ENCODE results near the gene SAC3D1.
"Not testable (repeated sequence)": the region's sequence is repeated elsewhere in the genome, so short reads cannot be mapped to it uniquely, and the experiment has no call there.

Gene SAC3D1

GRCh38 chr11:65040847-65041622 is at the start of gene SAC3D1:
SAC3D1 (plus strand) TSS chr11:65041210; CDS start chr11:65041293, 83 bp downstream.
- peak; percentile 51 to 73 for DNase-seq (ENCODE audit: low read depth in 2 of 2, low spot score in 1 of 2)

GRCh38 chr11:64994318-64994717 is 46.7 kb upstream of the SAC3D1 start:
- no peak for DNase-seq (ENCODE audit: low read depth in 2 of 2, low spot score in 1 of 2)

GRCh38 chr11:64996327-64996709 is 44.7 kb upstream of the SAC3D1 start:
- DNase-seq (ENCODE audit: low read depth in 2 of 2, low spot score in 1 of 2), result no peak

GRCh38 chr11:64996710-64997380 is 44.2 kb upstream of the SAC3D1 start, which contains the start of gene BATF2:
BATF2 (minus strand) TSS chr11:64996971; CDS start chr11:64996914, 57 bp downstream.
- no peak for DNase-seq (ENCODE audit: low read depth in 2 of 2, low spot score in 1 of 2)

- no peak for DNase-seq (ENCODE audit: low read depth in 2 of 2, low spot score in 1 of 2)
Measured at GRCh38 chr11:64998141-64998540, 42.9 kb upstream of the SAC3D1 start.

- no peak for DNase-seq (ENCODE audit: low read depth in 2 of 2, low spot score in 1 of 2)
Measured at GRCh38 chr11:64998690-64999431, 42.1 kb upstream of the SAC3D1 start.

- DNase-seq (ENCODE audit: low read depth in 2 of 2, low spot score in 1 of 2), result no peak
Measured at GRCh38 chr11:64999478-64999877, 41.5 kb upstream of the SAC3D1 start.

GRCh38 chr11:65002706-65003105 is 38.3 kb upstream of the SAC3D1 start:
- no peak for DNase-seq (ENCODE audit: low read depth in 2 of 2, low spot score in 1 of 2)

- DNase-seq (ENCODE audit: low read depth in 2 of 2, low spot score in 1 of 2), result no peak
Measured at GRCh38 chr11:65003282-65003681, 37.7 kb upstream of the SAC3D1 start.

- DNase-seq (ENCODE audit: low read depth in 2 of 2, low spot score in 1 of 2), result not testable (repeated sequence)
Measured at GRCh38 chr11:65003968-65004367, 37.0 kb upstream of the SAC3D1 start.

GRCh38 chr11:65008016-65008415 is 33.0 kb upstream of the SAC3D1 start:
- DNase-seq (ENCODE audit: low read depth in 2 of 2, low spot score in 1 of 2), result no peak

- DNase-seq (ENCODE audit: low read depth in 2 of 2, low spot score in 1 of 2), result no peak
Measured at GRCh38 chr11:65008873-65009272, 32.1 kb upstream of the SAC3D1 start.

- DNase-seq (ENCODE audit: low read depth in 2 of 2, low spot score in 1 of 2), result peak; percentile 73 to 84
Measured at GRCh38 chr11:65013130-65013887, 27.7 kb upstream of the SAC3D1 start.

- DNase-seq (ENCODE audit: low read depth in 2 of 2, low spot score in 1 of 2), result peak; percentile 69 to 75
Measured at GRCh38 chr11:65013888-65014725, 26.9 kb upstream of the SAC3D1 start, which contains the start of gene ARL2. ARL2 (plus strand) TSS chr11:65014160; CDS start chr11:65014208, 48 bp downstream.

GRCh38 chr11:65014726-65015227 is 26.2 kb upstream of the SAC3D1 start:
- DNase-seq (ENCODE audit: low read depth in 2 of 2, low spot score in 1 of 2), result no peak

GRCh38 chr11:65016705-65017104 is 24.3 kb upstream of the SAC3D1 start:
- DNase-seq (ENCODE audit: low read depth in 2 of 2, low spot score in 1 of 2), result no peak

- DNase-seq (ENCODE audit: low read depth in 2 of 2, low spot score in 1 of 2), result no peak
Measured at GRCh38 chr11:65017937-65018336, 23.1 kb upstream of the SAC3D1 start.

- DNase-seq (ENCODE audit: low read depth in 2 of 2, low spot score in 1 of 2), result no peak
Measured at GRCh38 chr11:65019824-65020223, 21.2 kb upstream of the SAC3D1 start.

- no peak for DNase-seq (ENCODE audit: low read depth in 2 of 2, low spot score in 1 of 2)
Measured at GRCh38 chr11:65021003-65021402, 20.0 kb upstream of the SAC3D1 start.

GRCh38 chr11:65021509-65021908 is 19.5 kb upstream of the SAC3D1 start:
- DNase-seq (ENCODE audit: low read depth in 2 of 2, low spot score in 1 of 2), result no peak
